Measurements from ENCODE around the gene RHOG. TPM values are rescaled to one million over a fixed set of nuclear protein-coding genes. Genes with fewer than 3 reads are reported as not detected.

RHOG gene
- total RNA-seq, result 30.3 and 46.8 TPM in 2 replicates

- TF ChIP-seq CTCF (IDR thresholded peaks at IDR 0.05; ENCODE audit: insufficient read depth, low read length, poor library complexity, severe bottlenecking), result no peak
- peak within 1 kb of the TSS; percentile 49 for H3K4me3 ChIP-seq (ENCODE audit: low read depth, low read length)
- no peaks in the 10 kb centered on the region for H3K27me3 ChIP-seq (ENCODE audit: control insufficient read depth, insufficient read depth, low read length)
- no peaks in the 10 kb centered on the region for H3K36me3 ChIP-seq (ENCODE audit: control insufficient read depth, insufficient read depth, low read length)
- DNase-seq (ENCODE audit: low read depth), result peak; percentile 28
Observed at GRCh38 chr11:3840870-3841425, at the start of gene RHOG. TSS of gene RHOG (minus strand) at chr11:3840959. CDS start at chr11:3828138, 12,821 bp downstream.

GRCh38 chr11:3890014-3890413, 49.3 kb upstream of the RHOG start:
- no peaks in the 10 kb centered on the region for H3K27me3 ChIP-seq (ENCODE audit: control insufficient read depth, insufficient read depth, low read length)
- H3K4me3 ChIP-seq (ENCODE audit: low read depth, low read length), result no peak overlapping the region
- no peaks in the 10 kb centered on the region for H3K36me3 ChIP-seq (ENCODE audit: control insufficient read depth, insufficient read depth, low read length)
- DNase-seq (ENCODE audit: low read depth), result no peak
- no peak for TF ChIP-seq CTCF (IDR thresholded peaks at IDR 0.05; ENCODE audit: insufficient read depth, low read length, poor library complexity, severe bottlenecking)

GRCh38 chr11:3888876-3889275, 48.1 kb upstream of the RHOG start:
- no peak for DNase-seq (ENCODE audit: low read depth)
- no peak for TF ChIP-seq CTCF (IDR thresholded peaks at IDR 0.05; ENCODE audit: insufficient read depth, low read length, poor library complexity, severe bottlenecking)
- Histone ChIP-seq H3K36me3 (ENCODE audit: control insufficient read depth, insufficient read depth, low read length) (no peaks in the 10 kb centered on the region), H3K4me3 (ENCODE audit: low read depth, low read length) (no peak overlapping the region), H3K27me3 (ENCODE audit: control insufficient read depth, insufficient read depth, low read length) (no peaks in the 10 kb centered on the region)

GRCh38 chr11:3886985-3887384, 46.2 kb upstream of the RHOG start:
- no peak overlapping the region for H3K4me3 ChIP-seq (ENCODE audit: low read depth, low read length)
- H3K27me3 ChIP-seq (ENCODE audit: control insufficient read depth, insufficient read depth, low read length), result no peaks in the 10 kb centered on the region
- no peaks in the 10 kb centered on the region for H3K36me3 ChIP-seq (ENCODE audit: control insufficient read depth, insufficient read depth, low read length)
- DNase-seq (ENCODE audit: low read depth), result no peak
- no peak for TF ChIP-seq CTCF (IDR thresholded peaks at IDR 0.05; ENCODE audit: insufficient read depth, low read length, poor library complexity, severe bottlenecking)

- no peak for DNase-seq (ENCODE audit: low read depth)
- Histone ChIP-seq H3K4me3 (ENCODE audit: low read depth, low read length) (no peak overlapping the region), H3K27me3 (ENCODE audit: control insufficient read depth, insufficient read depth, low read length) (no peaks in the 10 kb centered on the region), H3K36me3 (ENCODE audit: control insufficient read depth, insufficient read depth, low read length) (no peaks in the 10 kb centered on the region)
- TF ChIP-seq CTCF (IDR thresholded peaks at IDR 0.05; ENCODE audit: insufficient read depth, low read length, poor library complexity, severe bottlenecking), result no peak
Observed at GRCh38 chr11:3885855-3886254, 45.1 kb upstream of the RHOG start.

- Histone ChIP-seq H3K27me3 (ENCODE audit: control insufficient read depth, insufficient read depth, low read length) (no peaks in the 10 kb centered on the region), H3K4me3 (ENCODE audit: low read depth, low read length) (no peak overlapping the region), H3K36me3 (ENCODE audit: control insufficient read depth, insufficient read depth, low read length) (no peaks in the 10 kb centered on the region)
- TF ChIP-seq CTCF (IDR thresholded peaks at IDR 0.05; ENCODE audit: insufficient read depth, low read length, poor library complexity, severe bottlenecking), result no peak
- DNase-seq (ENCODE audit: low read depth), result no peak
Observed at GRCh38 chr11:3882655-3883054, 41.9 kb upstream of the RHOG start.
